Erythroblast (primary cell): Measurements from ENCODE around the gene IFI16.

Experiments used
- GATA1 ChIP-seq: IDR thresholded peaks from 2 replicates; pipeline ENCODE4 v1.6.1; 2011; ENCODE audit warnings: low read depth, mild to moderate bottlenecking, control low read depth, low read length, moderate library complexity
- POLR2A ChIP-seq: IDR thresholded peaks from 2 replicates; pipeline ENCODE4 v1.6.1; 2011; ENCODE audit warnings: mild to moderate bottlenecking, low read length

GRCh38 chr1:159009704-159010361 lies at the start of gene IFI16:
- TF ChIP-seq POLR2A = no peak
- TF ChIP-seq GATA1 = no peak
